Measurements from ENCODE around the gene PLOD1.

DNA sequence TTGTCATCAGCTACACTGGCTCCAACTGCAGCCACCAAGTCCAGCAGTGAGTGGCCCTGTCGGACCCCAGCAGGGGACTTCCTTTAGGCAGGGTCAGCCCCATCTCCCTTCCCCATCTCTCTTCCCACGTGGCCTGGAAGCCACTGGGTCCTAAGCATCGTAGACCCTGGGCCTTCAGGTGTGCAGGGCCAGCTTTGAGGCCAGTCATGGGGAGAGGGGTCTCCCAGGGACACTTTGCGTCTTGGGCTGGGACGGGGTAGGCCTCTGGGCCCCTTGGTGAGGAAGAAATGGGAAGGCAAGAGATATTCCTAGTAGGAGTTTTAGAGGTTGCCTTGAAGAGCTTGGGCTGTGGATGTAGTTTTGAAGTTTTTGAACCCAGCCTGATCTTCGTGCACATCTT, 72.7 kb downstream of the PLOD1 start:
- TF ChIP-seq EP300 (IDR thresholded peaks at IDR 0.05) = no peak
- no peak for TF ChIP-seq POLR2AphosphoS5 (IDR thresholded peaks at IDR 0.05)
- TF ChIP-seq, protein P1, sequence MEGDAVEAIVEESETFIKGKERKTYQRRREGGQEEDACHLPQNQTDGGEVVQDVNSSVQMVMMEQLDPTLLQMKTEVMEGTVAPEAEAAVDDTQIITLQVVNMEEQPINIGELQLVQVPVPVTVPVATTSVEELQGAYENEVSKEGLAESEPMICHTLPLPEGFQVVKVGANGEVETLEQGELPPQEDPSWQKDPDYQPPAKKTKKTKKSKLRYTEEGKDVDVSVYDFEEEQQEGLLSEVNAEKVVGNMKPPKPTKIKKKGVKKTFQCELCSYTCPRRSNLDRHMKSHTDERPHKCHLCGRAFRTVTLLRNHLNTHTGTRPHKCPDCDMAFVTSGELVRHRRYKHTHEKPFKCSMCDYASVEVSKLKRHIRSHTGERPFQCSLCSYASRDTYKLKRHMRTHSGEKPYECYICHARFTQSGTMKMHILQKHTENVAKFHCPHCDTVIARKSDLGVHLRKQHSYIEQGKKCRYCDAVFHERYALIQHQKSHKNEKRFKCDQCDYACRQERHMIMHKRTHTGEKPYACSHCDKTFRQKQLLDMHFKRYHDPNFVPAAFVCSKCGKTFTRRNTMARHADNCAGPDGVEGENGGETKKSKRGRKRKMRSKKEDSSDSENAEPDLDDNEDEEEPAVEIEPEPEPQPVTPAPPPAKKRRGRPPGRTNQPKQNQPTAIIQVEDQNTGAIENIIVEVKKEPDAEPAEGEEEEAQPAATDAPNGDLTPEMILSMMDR (IDR thresholded peaks at IDR 0.05) = no peak
- TF ChIP-seq POLR2A (IDR thresholded peaks at IDR 0.05) = no peak
